CD4-positive, alpha-beta T cell treated with Interleukin-6 at 100 ng/mL for 8 hours (primary cell): Measurements from ENCODE around the gene LRRC3C.
A peak's percentile ranks its signal among the peaks of the same experiment; 100 is the strongest.

Experiments used
- DNase-seq: peaks from one replicate; pipeline ENCODE4 v3.0.0-alpha.2; 2020; ENCODE audit warnings: mixed read lengths, low spot score

The LRRC3C gene

DNA sequence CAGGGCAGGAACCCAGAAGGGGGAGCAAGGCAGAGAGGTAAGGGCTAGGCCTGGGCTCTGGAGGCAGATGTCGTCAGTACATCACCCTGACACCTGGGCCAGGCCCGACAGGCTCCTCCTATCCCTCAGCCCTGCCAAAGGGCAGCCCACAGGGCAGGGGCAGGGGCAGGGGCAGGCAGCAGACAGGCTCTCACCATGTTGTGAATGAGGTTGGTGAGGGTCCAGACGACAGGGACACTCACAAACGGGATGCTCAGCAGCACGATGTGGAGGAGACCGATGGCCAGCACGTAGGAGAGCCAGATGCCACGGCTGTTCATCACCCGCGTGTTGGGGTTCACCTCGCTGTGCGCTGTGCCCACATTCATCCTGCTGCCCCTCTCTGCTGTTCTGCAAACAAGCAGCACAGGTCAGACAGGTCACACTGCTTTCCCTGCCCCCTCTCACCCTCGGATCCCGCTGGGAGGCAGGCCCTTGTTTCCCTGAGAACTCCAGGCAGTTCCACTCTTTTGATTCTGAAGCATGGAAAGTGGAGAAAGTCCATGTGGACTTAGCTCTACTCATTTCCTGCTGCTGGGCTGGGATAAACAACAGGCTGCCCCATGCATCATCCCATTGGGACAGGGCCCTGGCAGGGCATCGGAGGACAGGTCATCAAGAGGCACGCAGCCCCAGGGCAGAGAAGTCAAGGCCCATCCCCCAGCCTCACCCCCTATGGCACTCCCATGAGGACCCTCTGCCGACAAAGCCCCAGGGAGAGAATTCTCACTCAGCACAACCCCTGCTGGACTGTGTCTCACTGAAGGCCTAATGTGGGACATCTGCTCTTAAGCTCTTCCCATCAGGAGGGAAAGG is 3.5 kb upstream of the LRRC3C start:
- DNase-seq: no peak

DNA sequence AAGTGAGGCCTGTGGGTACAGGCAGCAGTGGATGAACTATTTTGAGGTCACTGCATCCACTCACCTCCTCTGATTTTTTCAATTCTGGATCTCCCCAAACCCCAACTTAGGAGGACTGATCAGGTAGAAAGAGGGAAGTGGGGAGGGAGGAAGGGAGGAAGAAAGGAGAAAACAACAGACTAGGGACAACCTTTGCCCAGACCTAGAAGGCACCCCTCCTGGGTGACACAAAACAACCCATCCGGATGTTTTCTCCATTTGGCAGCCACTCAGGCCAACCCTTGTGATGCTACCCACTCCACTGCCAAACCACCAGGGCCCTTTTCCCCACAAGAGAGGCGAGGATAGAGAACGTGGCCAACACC is 2.9 kb upstream of the LRRC3C start:
- no peak for DNase-seq

DNA sequence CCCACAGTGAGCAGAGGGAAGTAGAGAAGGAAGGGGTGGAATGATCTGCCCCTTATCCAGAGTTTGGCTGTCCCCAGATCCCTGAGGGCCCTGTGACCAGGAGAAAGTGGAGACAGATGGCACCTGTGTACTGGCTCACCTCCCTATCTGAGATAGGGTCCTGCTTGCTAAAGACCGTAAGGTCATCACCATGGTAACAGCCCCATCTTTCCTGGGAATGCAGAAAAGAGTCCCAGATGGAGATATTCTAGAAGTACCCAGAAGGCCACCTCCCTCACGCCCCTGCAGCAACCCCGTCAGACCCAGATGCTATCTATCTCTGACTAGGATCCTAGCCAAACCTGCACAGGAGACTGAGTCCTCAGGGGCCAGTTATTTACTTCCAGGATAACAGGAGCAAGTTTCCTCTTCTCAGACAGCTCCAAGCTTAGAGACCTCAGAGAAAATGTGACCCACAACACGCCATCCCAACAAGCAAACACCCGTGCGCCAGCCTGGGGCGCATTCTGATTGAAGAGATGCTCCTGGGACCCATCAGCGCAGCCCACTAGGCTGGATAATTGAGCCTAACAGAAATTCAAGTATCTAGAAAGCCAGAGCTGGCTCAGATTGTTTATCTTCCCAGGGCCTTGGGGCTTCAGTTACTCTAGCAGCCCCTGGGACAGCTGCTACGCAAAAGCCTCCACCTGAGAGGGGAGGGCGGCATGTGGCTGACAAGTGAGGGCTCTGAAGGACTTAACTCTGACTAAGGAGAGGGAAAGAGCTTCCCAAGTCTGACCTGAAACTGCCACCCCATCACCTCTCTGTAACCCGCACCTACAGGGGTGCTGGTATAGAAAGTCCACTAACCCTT is 2.0 kb upstream of the LRRC3C start:
- no peak for DNase-seq

DNA sequence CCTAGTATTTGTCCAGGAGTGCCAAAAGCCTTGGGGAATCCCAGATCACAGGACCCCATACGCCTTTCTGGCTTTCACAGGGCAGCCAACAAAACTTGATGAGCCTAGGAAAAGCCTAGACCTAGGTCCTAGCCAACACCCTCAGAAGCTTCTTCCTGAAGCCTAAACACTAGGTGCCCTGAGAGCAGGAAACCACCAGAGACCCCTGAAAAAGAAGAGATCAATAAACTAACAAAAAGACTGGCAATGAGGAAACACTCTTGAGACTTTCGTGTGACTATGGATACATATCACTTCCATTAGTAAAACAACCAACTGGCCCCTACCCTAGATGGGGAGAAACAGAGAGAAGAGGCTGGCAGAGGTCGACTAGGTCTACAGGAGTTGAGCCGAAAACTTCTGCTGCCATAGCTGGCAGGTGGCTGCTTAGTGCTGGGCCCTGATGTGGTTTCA is 1.4 kb upstream of the LRRC3C start:
- no peak for DNase-seq

DNA sequence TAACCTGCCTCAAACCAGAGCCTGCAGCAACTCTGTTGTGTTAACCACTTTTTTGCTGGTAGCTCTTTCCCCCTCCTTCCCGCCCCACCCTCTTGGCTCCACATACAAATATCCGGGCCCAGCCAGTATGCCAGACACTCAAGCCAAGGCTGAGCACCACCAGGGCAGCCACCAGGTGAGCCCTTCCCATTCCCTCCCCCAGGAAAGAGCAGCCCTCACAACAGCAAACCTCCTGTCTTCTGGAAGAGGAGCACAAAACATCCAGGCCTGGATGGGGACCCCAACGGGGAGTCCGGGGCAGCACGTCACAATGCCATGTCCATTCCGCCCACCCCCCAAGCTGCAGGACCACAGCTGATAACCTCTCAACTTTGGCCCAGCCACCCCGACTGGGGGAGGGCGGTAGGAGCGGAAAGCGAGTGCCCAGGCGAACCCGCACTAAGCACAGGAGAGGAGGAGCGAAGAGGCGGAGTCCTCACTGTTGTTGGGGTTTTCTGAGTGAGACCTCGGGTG is 888 bp upstream of the LRRC3C start:
- DNase-seq: peak; percentile 55

DNA sequence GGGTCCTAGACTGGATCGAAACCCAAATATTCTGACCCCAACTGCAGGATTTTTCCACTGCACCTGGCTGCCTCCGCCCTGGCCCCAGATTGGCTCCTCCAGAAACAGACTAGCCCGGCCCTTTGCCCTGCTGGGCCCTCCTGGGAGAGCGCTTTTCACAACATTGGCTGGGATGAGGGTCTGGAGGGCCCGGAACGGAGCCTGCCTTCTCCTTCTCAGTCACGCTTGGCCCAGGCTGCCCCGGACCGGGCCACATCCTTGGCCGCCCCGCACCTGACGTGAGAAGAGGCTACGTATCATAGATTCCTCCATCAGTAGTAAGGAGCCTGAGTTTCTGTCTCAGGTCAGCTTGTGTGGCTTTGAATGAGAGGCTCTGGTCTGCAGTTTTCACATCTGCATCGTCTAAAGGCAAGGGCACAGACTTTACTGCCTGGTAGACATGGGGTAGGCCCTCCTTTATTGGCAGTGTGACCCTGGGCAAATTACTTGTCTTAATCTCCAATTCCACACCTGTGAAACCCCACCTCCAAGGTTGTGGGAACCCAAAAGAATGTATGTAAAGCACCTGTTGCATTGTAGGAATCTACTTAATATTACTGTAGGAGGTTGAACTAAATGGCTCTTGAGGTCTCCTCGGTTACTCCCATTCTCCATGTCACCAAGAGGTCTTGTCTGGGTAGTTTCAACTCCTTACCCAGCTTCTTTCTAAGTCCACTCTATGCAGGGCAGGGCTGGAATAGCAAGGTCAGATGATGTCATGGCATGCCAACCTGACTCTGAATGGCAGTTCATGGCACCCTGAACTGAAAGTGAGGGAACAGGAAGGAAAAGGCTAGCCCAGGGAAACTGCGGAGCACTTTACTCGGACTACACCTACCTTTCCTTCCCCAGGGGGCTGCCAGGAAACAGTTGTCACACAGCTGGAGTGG is 661 bp downstream of the LRRC3C start:
- no peak for DNase-seq

DNA sequence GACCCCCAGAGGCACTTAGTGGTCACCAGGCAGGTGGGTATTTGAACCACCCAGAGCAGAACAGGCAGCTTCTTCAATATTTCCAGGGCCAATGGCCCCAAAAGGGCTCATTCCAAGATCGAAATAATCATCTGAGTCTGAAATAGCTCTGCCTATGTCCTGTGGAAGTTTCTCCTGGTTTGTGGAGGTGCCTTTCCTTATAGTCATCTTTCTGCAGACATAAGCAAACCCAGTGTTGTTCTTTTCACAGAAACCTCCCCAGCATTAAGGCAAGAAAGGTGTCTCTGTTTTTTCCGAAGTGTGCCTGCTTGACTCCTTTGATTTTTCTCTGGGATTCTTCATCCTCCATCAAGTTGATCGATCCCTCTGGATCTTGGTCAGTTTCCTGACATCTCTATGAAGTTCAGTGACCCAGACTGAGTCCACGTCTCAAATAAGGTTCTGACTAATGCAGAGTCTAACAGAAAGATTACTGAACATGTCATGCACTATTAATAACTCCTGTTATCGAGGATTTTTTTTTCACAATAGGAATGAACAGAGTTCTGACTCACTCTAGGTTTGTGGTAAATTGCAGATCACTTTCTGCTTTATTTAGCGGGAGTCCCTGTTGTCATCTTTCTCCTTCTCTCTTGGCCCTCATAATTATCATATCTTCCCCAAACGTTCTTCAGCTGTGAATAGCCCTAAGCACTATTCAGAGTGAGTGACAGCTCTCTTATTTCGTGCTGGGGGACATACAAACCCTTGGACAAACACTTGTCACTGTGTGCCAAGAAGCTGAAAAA is 1.5 kb downstream of the LRRC3C start:
- no peak for DNase-seq

DNA sequence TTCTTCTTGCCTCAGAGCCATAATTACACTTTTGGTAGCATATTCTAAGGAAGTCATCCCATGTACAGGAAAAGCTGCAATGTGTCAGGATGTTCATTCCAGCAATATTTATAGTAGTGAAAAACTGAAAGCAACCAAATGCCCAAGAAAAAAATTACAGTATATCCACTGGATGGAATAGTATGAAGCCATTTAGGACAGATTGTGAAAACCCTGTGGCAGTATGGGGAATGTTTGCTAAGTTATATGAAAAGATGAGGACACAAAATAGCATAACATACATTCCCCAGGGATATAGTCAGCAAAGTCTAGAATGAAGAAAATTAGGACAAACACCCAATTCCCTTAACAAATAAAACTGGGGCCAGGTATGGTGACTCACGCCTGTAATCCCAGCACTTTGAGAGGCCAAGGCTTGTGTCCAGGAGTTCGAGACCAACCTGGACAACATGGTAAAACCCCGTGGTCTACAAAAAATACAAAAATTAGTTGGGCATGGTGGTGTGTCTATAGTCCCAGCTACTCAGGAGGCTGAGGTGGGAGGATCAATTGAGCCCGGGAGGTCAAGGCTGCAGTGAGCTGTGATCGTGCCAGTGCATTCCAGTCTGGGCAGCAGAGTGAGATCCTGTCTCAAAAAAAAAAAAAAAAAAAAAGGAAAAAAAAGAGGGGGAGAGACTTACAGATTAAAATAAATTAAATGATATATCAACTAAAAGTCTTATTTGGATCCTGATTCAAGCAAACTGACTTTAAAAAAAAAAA is 2.3 kb downstream of the LRRC3C start:
- DNase-seq: no peak

DNA sequence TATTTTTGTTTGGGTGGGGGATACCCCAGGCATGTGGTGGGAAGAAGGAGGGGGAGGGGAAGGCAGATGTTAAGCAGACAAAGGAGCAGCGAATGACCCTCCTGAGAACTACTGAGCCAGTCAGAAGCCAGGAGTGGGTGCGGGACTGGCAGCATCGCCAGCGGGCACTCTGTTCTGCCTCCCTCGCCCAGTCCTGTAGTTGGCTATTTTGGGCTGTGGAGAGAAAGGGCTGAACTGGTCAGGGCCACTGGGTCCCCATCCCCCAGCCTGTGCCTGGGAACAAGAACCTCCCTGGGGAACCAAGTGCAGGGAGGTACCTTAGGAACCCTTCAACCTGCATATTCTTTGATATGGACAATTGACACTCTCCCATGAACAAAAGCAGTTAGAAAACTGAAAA is 6.4 kb downstream of the LRRC3C start:
- DNase-seq: no peak

DNA sequence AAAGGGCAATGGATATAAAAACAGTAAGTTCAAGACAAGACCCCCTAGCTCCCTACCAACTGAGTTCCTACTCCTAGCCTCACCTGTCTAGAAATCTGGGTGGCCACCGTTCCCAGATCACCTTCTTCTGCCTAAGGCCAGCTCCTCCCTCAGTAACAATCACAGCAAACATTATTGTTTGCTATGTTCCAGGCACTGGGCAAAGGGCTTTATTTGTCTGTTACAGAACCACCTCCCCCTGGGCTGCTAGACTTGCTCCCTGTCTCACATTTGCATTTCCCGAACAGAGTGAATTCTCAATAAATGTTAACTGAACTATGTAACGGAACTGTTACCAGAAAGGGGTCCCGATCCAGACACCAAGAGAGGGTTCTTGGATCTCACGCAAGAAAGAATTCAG is 6.8 kb downstream of the LRRC3C start:
- no peak for DNase-seq

DNA sequence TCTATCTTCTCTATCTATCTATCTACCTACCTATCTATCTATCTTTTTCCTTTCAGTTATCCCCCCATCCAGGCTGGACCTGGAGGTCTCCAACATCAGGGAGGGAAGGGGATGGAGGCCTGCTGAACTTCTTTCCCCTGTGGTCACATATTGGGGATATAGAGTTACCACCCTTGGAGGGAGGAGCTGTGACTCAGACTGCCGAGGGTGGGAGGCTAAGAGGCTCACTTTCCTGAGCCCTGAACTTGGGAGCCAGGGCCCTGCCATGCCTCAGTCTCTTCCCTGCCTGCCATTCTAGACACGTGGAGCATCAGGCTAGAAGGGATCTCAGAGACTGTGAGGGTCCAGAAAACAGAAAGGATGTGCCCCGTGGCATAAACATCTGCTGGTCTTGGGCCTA is 8.4 kb downstream of the LRRC3C start:
- DNase-seq: no peak

DNA sequence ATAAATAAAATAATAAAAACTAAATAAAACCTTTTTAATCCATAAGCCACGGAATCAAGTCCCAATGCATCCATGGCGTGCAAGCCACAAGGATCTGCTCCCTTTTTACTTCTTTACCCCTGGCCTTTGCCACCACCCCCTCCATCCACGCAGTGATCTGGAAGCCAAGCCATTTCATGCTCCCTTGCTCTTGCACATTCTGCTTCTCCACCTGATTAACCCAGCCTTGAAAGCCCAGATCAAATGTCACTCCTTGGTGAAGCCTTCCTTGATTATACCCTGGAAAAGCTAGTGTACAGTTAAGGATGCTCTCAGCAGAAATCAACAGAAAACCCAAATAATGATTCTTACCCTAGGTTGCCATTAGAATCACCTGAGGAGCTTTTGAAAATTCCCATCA is 9.9 kb downstream of the LRRC3C start:
- no peak for DNase-seq

DNA sequence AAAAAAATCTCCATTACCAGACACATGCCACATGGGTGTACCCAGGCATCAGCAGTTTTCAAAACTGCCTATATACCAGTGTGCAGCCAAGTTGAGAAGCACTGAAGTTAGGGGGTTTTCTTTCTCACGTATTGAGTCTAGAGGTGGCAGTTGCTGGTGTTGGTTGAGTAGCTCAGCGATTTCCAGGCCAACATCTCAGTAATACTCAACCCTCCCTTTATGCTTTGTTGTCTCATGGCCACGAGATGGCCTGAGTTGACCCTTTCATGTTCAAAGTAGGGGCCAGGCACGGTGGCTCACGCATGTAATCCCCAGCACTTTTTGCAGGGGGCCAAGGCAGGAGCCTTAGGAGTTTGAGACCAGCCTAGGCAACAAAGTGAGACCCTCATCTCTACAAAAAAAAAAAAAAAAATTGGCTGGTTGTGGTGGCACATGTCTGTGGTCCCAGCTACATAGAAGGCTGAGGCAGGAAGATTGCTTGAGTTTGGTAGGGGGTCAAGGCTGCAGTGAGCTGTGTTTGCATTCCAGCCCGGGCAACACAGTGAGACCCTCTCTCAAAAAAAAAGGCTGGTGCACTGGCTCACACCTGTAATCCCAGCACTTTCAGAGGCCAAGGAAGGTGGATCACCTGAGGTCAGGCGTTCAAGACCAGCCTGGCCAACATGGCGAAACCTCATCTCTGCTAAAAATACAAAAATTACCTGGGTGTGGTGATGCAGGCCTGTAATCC is 10.8 kb downstream of the LRRC3C start:
- DNase-seq: no peak

DNA sequence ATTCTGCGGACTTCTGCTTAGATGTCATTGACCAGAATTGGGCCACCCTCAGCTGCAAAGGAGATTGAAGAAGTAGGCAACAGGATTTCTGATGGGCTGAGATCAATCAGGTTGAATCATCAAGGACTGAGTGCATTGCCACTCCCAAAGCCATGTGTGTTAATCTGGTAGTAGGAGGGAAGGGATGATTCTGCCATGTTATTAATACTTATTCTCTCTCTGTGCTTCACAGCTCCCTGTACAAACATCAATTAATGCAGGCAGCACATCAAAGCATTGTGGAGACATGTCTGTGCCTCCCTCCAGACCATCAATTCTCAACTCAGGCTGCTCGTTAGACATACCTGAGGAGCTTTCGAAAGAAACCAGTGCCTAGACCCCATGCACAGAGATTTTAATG is 11.6 kb downstream of the LRRC3C start:
- no peak for DNase-seq

DNA sequence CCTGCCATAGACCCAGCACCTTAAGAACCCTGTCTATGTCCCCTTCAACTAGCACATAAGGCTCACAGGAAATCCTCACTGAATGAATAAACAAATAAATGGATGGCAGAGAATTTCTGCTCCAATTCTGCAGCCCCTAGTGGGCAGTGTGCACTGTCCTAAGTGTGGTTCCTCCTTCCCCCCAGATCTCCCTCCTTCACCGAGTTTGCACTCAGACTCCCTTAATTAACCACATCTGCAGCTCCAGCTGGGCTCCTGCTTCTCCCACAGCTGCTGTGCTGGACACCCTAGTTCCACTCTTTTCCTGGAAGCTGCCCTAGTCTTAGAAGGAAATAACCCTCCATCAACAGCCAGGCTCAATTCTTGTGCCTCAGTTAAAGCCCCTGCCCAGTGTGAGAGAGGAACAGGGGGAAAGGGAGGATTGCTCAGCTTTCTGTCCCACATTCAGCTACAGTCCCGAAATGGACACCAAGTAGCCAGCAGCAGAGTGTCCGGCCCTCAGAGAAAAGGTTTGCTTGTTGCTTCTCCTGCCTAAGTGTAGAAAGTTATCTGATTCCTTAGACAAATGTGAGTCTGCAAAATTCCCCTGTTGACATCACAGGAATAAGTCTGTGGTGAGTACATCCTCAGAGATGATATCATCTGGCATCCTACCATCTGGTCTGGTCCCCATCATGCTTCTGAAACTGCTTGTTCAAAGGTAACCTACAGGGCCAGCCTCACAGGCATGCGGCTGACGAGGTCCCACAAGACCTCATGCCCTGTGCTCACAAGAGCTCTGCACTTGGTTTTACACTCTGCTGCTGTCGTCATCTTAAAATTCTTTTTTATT is 12.3 kb downstream of the LRRC3C start:
- peak; percentile 18 for DNase-seq

DNA sequence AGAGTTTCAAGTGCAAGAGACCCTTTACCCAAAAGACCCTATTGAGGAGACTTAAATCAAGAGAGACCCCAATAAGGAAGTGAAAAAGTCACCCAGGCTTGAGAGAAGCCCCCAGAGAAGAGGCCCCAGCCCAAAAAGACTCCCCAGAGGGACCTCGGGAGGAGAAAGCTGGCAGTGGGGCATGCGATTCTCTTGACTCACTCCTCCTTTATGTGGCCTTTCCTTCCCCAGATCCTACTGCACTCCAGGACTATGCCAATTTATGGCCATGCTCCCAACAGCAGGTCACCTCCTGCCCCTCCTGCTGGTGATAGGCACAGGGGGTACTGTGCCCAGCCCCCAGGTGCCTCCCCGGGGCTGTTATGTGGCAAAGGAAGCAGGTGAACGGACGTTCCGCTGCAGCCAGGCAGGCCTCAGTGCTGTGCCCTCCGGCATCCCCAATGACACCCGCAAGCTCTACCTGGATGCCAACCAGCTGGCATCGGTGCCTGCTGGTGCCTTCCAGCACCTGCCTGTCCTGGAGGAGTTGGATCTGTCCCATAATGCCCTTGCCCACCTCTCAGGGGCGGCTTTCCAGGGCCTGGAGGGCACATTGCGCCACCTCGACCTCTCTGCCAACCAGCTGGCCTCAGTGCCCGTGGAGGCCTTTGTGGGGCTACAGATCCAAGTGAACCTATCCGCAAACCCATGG is 16.3 kb downstream of the LRRC3C start:
- no peak for DNase-seq

DNA sequence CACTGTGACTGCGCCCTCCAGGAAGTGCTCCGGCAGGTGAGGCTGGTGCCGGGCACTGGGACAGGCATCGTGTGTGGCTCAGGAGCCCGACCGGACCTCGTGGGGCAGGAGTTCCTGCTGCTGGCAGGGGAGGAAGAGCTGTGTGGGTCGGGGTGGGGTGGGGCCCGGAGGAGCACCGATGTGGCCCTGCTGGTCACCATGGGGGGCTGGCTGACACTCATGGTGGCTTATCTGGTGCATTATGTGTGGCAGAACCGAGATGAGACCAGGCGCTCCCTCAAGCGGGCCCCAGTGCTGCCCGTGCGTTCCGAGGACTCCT is 16.8 kb downstream of the LRRC3C start:
- no peak for DNase-seq
